Measurements from ENCODE around the gene NUCB1.

Gene NUCB1

GRCh38 chr19:48890551-48890950 lies 9.6 kb upstream of the NUCB1 start:
- no peak overlapping the region for H2AFZ ChIP-seq (ENCODE audit: low read length)
- no peaks in the 10 kb centered on the region for H3F3A ChIP-seq (ENCODE audit: low read depth)
- no peaks in the 10 kb centered on the region for H3K36me3 ChIP-seq (ENCODE audit: insufficient read depth, low read length)
- H3K4me1 ChIP-seq (ENCODE audit: insufficient read depth, low read length, poor library complexity, severe bottlenecking) = no peaks in the 10 kb centered on the region
- no peaks in the 10 kb centered on the region for H3K9me2 ChIP-seq (replicated peaks; ENCODE audit: low read depth, low read length)
- H3K9ac ChIP-seq (ENCODE audit: low read depth, low read length, poor library complexity, severe bottlenecking) = no peak overlapping the region
- H4K20me1 ChIP-seq (ENCODE audit: insufficient read depth, low read length, poor library complexity, severe bottlenecking) = no peaks in the 10 kb centered on the region
- no peak overlapping the region for H3K4me2 ChIP-seq (ENCODE audit: low read depth, low read length, poor library complexity, severe bottlenecking)
- H3K4me3 ChIP-seq (ENCODE audit: low read length, poor library complexity, severe bottlenecking) = no peak overlapping the region
- H3K79me2 ChIP-seq (ENCODE audit: insufficient read depth, low read length) = no peaks in the 10 kb centered on the region
- no peaks in the 10 kb centered on the region for H3K9me3 ChIP-seq (ENCODE audit: insufficient read depth, low read depth, low read length)
- no peaks in the 10 kb centered on the region for H3K27me3 ChIP-seq (ENCODE audit: insufficient read depth, low read length, poor library complexity, severe bottlenecking)
- no peak for TF ChIP-seq CTCF (conservative IDR thresholded peaks at IDR 0.05; ENCODE audit: low read length)
- no peak for TF ChIP-seq EZH2phosphoT487 (IDR thresholded peaks at IDR 0.05; ENCODE audit: borderline replicate concordance)

GRCh38 chr19:48895226-48895625 lies 4.9 kb upstream of the NUCB1 start:
- H3K27me3 ChIP-seq (ENCODE audit: insufficient read depth, low read length, poor library complexity, severe bottlenecking) = no peaks in the 10 kb centered on the region
- H3K4me3 ChIP-seq (ENCODE audit: low read length, poor library complexity, severe bottlenecking) = no peak overlapping the region
- H3F3A ChIP-seq (ENCODE audit: low read depth) = no peaks in the 10 kb centered on the region
- H3K9me3 ChIP-seq (ENCODE audit: insufficient read depth, low read depth, low read length) = no peaks in the 10 kb centered on the region
- H3K79me2 ChIP-seq (ENCODE audit: insufficient read depth, low read length) = 0 out of 2 replicates have a peak, but pooled peaks cover under 1% of the 10 kb centered on the region
- TF ChIP-seq EZH2phosphoT487 (IDR thresholded peaks at IDR 0.05; ENCODE audit: borderline replicate concordance) = no peak
- TF ChIP-seq CTCF (conservative IDR thresholded peaks at IDR 0.05; ENCODE audit: low read length) = no peak
- H3K9ac ChIP-seq (ENCODE audit: low read depth, low read length, poor library complexity, severe bottlenecking) = no peak overlapping the region
- H4K20me1 ChIP-seq (ENCODE audit: insufficient read depth, low read length, poor library complexity, severe bottlenecking) = no peaks in the 10 kb centered on the region
- no peaks in the 10 kb centered on the region for H3K9me2 ChIP-seq (replicated peaks; ENCODE audit: low read depth, low read length)
- no peaks in the 10 kb centered on the region for H3K36me3 ChIP-seq (ENCODE audit: insufficient read depth, low read length)
- no peaks in the 10 kb centered on the region for H3K4me1 ChIP-seq (ENCODE audit: insufficient read depth, low read length, poor library complexity, severe bottlenecking)
- no peak overlapping the region for H2AFZ ChIP-seq (ENCODE audit: low read length)
- no peak overlapping the region for H3K4me2 ChIP-seq (ENCODE audit: low read depth, low read length, poor library complexity, severe bottlenecking)

- H3K27me3 ChIP-seq (ENCODE audit: insufficient read depth, low read length, poor library complexity, severe bottlenecking) = no peaks in the 10 kb centered on the region
- H3K4me3 ChIP-seq (ENCODE audit: low read length, poor library complexity, severe bottlenecking) = no peak overlapping the region
- H4K20me1 ChIP-seq (ENCODE audit: insufficient read depth, low read length, poor library complexity, severe bottlenecking) = peaks cover 7% of the 10 kb centered on the region
- peaks cover 7% of the 10 kb centered on the region for H3K4me1 ChIP-seq (ENCODE audit: insufficient read depth, low read length, poor library complexity, severe bottlenecking)
- H3K36me3 ChIP-seq (ENCODE audit: insufficient read depth, low read length) = no peaks in the 10 kb centered on the region
- no peak overlapping the region for H3K9ac ChIP-seq (ENCODE audit: low read depth, low read length, poor library complexity, severe bottlenecking)
- no peaks in the 10 kb centered on the region for H3K9me2 ChIP-seq (replicated peaks; ENCODE audit: low read depth, low read length)
- H3F3A ChIP-seq (ENCODE audit: low read depth) = no peaks in the 10 kb centered on the region
- H3K4me2 ChIP-seq (ENCODE audit: low read depth, low read length, poor library complexity, severe bottlenecking) = no peak overlapping the region
- no peak overlapping the region for H2AFZ ChIP-seq (ENCODE audit: low read length)
- TF ChIP-seq CTCF (conservative IDR thresholded peaks at IDR 0.05; ENCODE audit: low read length) = no peak
- no peak for TF ChIP-seq EZH2phosphoT487 (IDR thresholded peaks at IDR 0.05; ENCODE audit: borderline replicate concordance)
- H3K79me2 ChIP-seq (ENCODE audit: insufficient read depth, low read length) = peaks cover 11% of the 10 kb centered on the region; the same call in 1 of the 2 replicates
- H3K9me3 ChIP-seq (ENCODE audit: insufficient read depth, low read depth, low read length) = no peaks in the 10 kb centered on the region
Observed at GRCh38 chr19:48896191-48896720, 3.9 kb upstream of the NUCB1 start.
